HL-60 (cell line): Measurements from ENCODE around the gene ICA1.

Experiments used
- DNase-seq, 2 experiments: peaks; one replicate each; pipeline ENCODE4 v3.0.0-alpha.2; 2010 to 2020; ENCODE audit warnings: low read depth in 1 of 2, low spot score in 1 of 2
- H3K27ac ChIP-seq: fragments of 250-450 bp; sonication (Bioruptor Pico); replicated peaks from 2 replicates; pipeline ENCODE4 v1.5.1; 2020; ENCODE audit warnings: mild to moderate bottlenecking, moderate library complexity
- H3K27me3 ChIP-seq: fragments of 250-450 bp; sonication (Bioruptor Pico); 2 replicates; pipeline ENCODE4 v1.5.1; 2021; ENCODE audit warnings: mild to moderate bottlenecking, moderate library complexity; ENCODE audit not compliant: insufficient read depth, poor library complexity, severe bottlenecking
- H3K4me3 ChIP-seq: replicated peaks from 2 replicates; pipeline ENCODE4 v1.5.1; 2011; ENCODE audit warnings: mild to moderate bottlenecking, control low read depth, low read length; ENCODE audit not compliant: insufficient read depth
- GABPA ChIP-seq: IDR thresholded peaks from 2 replicates; pipeline ENCODE4 v1.6.1; 2012; ENCODE audit warnings: low read depth
- POLR2AphosphoS5 ChIP-seq: IDR thresholded peaks from 2 replicates; pipeline ENCODE4 v1.6.1; 2012; ENCODE audit warnings: low read depth
- SPI1 ChIP-seq: IDR thresholded peaks from 2 replicates; pipeline ENCODE4 v1.6.1; 2012; ENCODE audit warnings: low read depth, mild to moderate bottlenecking, borderline replicate concordance
- TF ChIP-seq, protein P1 (sequence below): IDR thresholded peaks from 2 replicates; pipeline ENCODE4 v1.6.1; 2012; ENCODE audit warnings: low read depth; ENCODE audit not compliant: insufficient replicate concordance
- TF ChIP-seq, protein P2 (sequence below): IDR thresholded peaks from one replicate; pipeline ENCODE4 v1.5.1; 2011; ENCODE audit warnings: low read length, control low read depth, inconsistent platforms; ENCODE audit not compliant: insufficient read depth

The ICA1 gene

DNA sequence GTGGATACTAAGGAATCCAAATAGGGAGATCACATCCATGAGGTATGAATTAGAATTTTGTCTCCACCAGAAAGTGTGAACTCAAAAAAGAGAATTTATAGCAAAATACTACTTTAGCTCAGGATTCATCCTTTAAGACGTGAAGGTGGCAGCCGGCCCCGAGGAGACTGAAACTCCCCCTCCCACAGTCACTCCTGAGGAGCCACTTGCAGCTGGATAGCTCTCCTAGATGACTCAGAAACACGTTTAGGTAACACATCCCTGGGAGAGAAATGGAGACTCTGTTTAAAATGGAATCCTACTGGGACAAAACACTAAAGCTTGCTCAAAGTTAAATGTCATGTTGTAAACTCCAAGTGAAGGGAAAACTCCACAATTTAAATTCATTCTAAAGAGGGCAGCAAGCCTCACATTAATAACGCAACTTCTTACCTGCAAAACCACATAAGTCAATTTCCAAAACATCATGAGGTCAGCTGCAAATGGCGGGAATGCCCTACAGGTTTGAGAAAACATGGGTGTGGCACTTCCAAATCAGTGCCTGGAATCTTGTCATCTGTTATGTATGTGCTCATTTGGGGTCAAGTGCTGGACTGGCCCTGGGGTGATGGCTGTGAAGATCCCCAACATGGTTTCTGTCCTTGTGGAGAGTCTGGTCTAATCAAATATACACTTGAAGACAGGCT is 46.2 kb downstream of the ICA1 start:
- TF ChIP-seq, protein P1, sequence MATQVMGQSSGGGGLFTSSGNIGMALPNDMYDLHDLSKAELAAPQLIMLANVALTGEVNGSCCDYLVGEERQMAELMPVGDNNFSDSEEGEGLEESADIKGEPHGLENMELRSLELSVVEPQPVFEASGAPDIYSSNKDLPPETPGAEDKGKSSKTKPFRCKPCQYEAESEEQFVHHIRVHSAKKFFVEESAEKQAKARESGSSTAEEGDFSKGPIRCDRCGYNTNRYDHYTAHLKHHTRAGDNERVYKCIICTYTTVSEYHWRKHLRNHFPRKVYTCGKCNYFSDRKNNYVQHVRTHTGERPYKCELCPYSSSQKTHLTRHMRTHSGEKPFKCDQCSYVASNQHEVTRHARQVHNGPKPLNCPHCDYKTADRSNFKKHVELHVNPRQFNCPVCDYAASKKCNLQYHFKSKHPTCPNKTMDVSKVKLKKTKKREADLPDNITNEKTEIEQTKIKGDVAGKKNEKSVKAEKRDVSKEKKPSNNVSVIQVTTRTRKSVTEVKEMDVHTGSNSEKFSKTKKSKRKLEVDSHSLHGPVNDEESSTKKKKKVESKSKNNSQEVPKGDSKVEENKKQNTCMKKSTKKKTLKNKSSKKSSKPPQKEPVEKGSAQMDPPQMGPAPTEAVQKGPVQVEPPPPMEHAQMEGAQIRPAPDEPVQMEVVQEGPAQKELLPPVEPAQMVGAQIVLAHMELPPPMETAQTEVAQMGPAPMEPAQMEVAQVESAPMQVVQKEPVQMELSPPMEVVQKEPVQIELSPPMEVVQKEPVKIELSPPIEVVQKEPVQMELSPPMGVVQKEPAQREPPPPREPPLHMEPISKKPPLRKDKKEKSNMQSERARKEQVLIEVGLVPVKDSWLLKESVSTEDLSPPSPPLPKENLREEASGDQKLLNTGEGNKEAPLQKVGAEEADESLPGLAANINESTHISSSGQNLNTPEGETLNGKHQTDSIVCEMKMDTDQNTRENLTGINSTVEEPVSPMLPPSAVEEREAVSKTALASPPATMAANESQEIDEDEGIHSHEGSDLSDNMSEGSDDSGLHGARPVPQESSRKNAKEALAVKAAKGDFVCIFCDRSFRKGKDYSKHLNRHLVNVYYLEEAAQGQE: no peak
- TF ChIP-seq POLR2AphosphoS5 (no peak), GABPA (no peak), SPI1 (no peak)
- TF ChIP-seq, protein P2, sequence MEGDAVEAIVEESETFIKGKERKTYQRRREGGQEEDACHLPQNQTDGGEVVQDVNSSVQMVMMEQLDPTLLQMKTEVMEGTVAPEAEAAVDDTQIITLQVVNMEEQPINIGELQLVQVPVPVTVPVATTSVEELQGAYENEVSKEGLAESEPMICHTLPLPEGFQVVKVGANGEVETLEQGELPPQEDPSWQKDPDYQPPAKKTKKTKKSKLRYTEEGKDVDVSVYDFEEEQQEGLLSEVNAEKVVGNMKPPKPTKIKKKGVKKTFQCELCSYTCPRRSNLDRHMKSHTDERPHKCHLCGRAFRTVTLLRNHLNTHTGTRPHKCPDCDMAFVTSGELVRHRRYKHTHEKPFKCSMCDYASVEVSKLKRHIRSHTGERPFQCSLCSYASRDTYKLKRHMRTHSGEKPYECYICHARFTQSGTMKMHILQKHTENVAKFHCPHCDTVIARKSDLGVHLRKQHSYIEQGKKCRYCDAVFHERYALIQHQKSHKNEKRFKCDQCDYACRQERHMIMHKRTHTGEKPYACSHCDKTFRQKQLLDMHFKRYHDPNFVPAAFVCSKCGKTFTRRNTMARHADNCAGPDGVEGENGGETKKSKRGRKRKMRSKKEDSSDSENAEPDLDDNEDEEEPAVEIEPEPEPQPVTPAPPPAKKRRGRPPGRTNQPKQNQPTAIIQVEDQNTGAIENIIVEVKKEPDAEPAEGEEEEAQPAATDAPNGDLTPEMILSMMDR: no peak
- Histone ChIP-seq H3K4me3 (no peak overlapping the region), H3K27me3 (no peaks in the 10 kb centered on the region), H3K27ac (no peak overlapping the region)
- no peak for DNase-seq

DNA sequence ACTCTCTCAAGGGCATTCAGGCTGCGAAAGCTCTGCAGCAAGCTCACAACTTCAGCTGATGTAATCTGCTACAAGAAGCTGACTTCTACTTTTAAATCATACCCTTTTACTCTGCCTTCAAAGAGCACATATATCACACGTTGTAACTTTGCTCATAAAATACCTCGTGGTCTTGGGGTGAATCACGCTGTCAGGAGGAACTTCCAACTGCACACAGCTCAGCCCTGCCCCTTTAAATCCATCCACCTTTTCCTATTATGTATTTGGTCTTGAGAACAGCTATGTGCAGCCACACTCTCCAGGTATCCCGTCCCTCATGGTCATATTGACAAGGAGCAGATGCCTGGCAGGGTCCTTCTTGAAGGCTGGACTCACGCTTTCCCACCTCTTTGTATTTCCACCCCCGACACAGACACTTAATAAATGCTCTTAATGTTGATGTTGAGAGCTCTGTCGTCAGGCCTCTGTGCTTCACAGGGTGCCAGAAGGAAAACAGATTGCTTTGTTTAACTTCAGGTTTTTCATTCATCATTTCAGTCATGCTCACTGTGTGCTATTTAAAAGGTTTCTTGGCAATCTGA is 47.6 kb downstream of the ICA1 start:
- no peak for DNase-seq
- no peak overlapping the region for H3K4me3 ChIP-seq
- TF ChIP-seq POLR2AphosphoS5 (no peak), SPI1 (no peak), GABPA (no peak)
- TF ChIP-seq, protein P1: no peak
- TF ChIP-seq, protein P2: no peak
- no peaks in the 10 kb centered on the region for H3K27me3 ChIP-seq
- H3K27ac ChIP-seq: no peak overlapping the region

DNA sequence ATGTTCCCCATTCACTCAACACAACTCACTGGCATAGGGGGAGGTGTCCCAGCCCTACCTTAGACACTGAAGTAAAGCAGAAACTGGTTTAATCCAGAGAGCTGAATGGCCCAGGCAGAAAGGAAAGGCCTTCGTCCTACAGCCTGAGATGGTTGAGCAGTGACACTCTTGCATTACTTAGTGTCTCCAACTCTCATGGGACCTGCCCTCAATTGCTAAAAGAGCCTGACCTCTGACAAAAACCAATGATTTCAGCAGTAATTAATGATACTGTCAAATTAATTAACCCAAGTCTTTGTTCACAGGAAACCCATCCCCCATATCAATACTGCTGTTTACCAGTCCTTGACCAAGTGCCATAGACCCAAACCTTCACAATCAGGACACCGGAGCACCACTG is 48.6 kb downstream of the ICA1 start:
- H3K27me3 ChIP-seq: no peaks in the 10 kb centered on the region
- no peak for DNase-seq
- TF ChIP-seq, protein P1: no peak
- H3K27ac ChIP-seq: no peak overlapping the region
- no peak overlapping the region for H3K4me3 ChIP-seq
